Measurements from ENCODE around the gene POU2AF3. TPM values are rescaled to one million over a fixed set of nuclear protein-coding genes. Genes with fewer than 3 reads are reported as not detected.
A peak's percentile ranks its signal among the peaks of the same experiment; 100 is the strongest.

Gene POU2AF3
- total RNA-seq, 1 donor from 2014 or later, result 4.2 TPM

DNA sequence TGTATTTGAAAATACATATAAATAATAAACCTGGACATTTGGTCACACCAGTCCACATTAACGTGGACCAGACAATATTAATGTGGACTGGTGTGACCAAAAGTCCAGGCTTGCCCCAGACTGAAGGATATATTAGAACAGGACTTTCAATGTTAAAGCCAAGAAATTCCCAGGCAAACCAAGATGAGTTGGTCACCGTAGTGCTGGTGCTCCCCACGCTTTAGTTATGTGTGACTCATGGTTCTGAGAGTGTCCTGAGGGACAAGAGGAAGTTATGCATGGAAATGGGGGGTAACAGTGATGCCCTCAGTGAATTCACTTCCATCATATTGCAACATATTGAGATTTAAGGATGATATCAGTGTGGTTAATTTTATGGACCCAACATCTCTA is 49.4 kb downstream of the POU2AF3 start:
- no peak overlapping the region for H3K27ac Mint-ChIP-seq
- H3K4me3 Mint-ChIP-seq (ENCODE audit: low read depth), result no peak overlapping the region
- H3K9me3 Mint-ChIP-seq (ENCODE audit: low read depth), result no peaks in the 10 kb centered on the region
- no peak for DNase-seq (ENCODE audit: low spot score, unreplicated experiment)
- H3K36me3 Mint-ChIP-seq (ENCODE audit: insufficient read depth), result no peaks in the 10 kb centered on the region
- no peaks in the 10 kb centered on the region for H3K27me3 Mint-ChIP-seq
- peaks cover 24% of the 10 kb centered on the region for H3K4me1 Mint-ChIP-seq (ENCODE audit: low read depth)
- TF ChIP-seq, protein P1, sequence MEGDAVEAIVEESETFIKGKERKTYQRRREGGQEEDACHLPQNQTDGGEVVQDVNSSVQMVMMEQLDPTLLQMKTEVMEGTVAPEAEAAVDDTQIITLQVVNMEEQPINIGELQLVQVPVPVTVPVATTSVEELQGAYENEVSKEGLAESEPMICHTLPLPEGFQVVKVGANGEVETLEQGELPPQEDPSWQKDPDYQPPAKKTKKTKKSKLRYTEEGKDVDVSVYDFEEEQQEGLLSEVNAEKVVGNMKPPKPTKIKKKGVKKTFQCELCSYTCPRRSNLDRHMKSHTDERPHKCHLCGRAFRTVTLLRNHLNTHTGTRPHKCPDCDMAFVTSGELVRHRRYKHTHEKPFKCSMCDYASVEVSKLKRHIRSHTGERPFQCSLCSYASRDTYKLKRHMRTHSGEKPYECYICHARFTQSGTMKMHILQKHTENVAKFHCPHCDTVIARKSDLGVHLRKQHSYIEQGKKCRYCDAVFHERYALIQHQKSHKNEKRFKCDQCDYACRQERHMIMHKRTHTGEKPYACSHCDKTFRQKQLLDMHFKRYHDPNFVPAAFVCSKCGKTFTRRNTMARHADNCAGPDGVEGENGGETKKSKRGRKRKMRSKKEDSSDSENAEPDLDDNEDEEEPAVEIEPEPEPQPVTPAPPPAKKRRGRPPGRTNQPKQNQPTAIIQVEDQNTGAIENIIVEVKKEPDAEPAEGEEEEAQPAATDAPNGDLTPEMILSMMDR (IDR thresholded peaks at IDR 0.05; ENCODE audit: unreplicated experiment), result no peak

DNA sequence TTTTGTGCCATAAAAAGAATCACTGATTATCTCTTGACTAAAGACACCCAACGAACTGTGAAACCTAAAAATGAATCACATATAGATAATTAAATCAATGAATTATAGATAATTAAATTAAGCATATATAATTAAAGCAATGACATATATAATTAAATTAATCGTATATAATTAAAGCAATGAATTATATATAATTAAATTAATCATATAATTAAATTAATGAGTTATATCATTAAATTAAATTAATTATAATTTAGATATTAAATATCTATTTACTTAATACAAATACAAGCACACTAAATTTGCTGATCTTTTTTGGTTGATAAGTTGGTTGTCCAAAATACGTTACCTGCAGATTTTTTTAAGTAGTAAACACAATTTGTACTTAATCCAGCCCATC is 49.8 kb downstream of the POU2AF3 start:
- H3K9me3 Mint-ChIP-seq (ENCODE audit: low read depth), result no peaks in the 10 kb centered on the region
- H3K36me3 Mint-ChIP-seq (ENCODE audit: insufficient read depth), result no peaks in the 10 kb centered on the region
- no peak overlapping the region for H3K27ac Mint-ChIP-seq
- no peak for DNase-seq (ENCODE audit: low spot score, unreplicated experiment)
- no peaks in the 10 kb centered on the region for H3K27me3 Mint-ChIP-seq
- peaks cover 26% of the 10 kb centered on the region for H3K4me1 Mint-ChIP-seq (ENCODE audit: low read depth)
- H3K4me3 Mint-ChIP-seq (ENCODE audit: low read depth), result no peak overlapping the region
- TF ChIP-seq, protein P1 (IDR thresholded peaks at IDR 0.05; ENCODE audit: unreplicated experiment), result no peak

DNA sequence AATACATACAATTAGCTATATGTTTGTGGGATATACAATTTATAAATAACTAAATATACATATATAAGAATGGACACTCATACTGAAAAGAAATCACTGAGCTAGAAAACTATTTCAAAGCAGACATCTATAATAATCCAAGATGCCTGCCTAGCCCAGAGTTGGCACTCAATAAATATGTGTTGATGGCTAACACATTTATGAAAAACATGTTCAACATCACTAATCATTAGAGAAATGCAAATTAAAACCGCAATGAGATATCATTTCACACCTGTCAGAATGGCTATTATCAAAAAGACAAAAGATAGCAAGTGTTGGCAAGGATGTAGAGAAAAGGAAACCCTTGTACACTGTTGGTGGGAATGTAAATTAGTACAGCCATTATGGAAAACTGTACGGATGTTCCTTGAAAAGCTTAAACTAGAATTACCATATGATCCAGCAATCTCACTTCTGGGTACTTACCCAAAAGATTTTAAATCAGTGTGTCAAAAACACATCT is 50.9 kb downstream of the POU2AF3 start:
- H3K27me3 Mint-ChIP-seq, result no peaks in the 10 kb centered on the region
- no peak for DNase-seq (ENCODE audit: low spot score, unreplicated experiment)
- no peaks in the 10 kb centered on the region for H3K9me3 Mint-ChIP-seq (ENCODE audit: low read depth)
- no peak overlapping the region for H3K27ac Mint-ChIP-seq
- peaks cover 31% of the 10 kb centered on the region for H3K4me1 Mint-ChIP-seq (ENCODE audit: low read depth)
- no peak overlapping the region for H3K4me3 Mint-ChIP-seq (ENCODE audit: low read depth)
- no peaks in the 10 kb centered on the region for H3K36me3 Mint-ChIP-seq (ENCODE audit: insufficient read depth)
- TF ChIP-seq, protein P1 (IDR thresholded peaks at IDR 0.05; ENCODE audit: unreplicated experiment), result no peak

DNA sequence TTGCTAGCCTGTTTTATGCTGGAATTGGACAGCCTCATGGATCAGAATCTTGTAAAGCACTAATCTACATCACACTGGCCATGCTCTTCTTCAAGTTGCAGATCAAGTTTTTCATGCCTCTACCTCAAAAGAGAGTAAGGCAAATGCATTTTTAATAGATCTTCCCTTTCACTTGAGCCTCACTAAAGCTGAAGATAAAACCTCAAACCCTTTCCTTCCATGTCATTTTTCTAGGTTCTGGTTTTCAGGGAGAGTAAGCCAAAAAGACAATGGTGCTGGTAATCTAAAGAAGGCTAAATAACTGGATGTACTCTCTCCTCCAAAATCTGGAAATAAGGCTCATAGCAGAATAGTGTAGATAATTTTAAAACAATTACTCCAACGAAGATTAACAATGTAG is 52.5 kb downstream of the POU2AF3 start:
- TF ChIP-seq, protein P1 (IDR thresholded peaks at IDR 0.05; ENCODE audit: unreplicated experiment), result no peak
- Mint-ChIP-seq H3K9me3 (ENCODE audit: low read depth) (no peaks in the 10 kb centered on the region), H3K27me3 (peaks cover 4% of the 10 kb centered on the region), H3K4me1 (ENCODE audit: low read depth) (peaks cover 39% of the 10 kb centered on the region), H3K4me3 (ENCODE audit: low read depth) (no peak overlapping the region), H3K27ac (no peak overlapping the region), H3K36me3 (ENCODE audit: insufficient read depth) (no peaks in the 10 kb centered on the region)
- no peak for DNase-seq (ENCODE audit: low spot score, unreplicated experiment)

DNA sequence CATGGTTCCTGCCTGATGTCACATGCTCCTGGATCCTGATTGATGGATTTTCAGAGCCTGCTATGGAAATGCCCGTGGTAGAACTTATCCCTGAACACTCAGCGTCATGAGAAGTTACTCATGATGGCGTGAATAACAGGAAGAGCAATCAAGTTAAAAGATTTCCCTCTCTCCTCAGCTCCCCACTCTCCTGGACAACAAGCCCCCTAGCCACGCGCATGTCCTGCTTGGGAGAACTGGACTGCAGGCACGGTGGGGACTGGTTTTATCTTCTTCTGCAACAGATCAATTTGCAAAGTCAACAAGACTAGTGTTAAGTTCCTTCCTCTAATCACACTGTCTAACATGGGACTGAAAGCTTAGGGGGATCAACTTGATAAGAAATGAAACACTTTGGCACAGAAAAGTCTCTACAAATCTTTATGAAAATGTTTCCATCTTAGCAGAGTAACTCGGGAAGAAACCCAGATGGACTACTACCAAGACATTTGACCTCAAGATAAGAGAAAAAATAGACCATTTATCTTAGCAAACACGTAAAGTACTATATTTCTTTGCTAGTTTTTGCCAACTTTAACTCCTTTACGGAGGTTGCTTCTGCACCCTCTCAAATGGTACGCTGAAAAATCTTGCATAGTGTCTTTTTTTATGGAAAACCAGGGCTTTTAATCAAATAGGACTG is 53.2 kb downstream of the POU2AF3 start:
- DNase-seq (ENCODE audit: low spot score, unreplicated experiment), result no peak
- Mint-ChIP-seq H3K4me3 (ENCODE audit: low read depth) (peak overlapping the region; percentile 57), H3K27ac (peak overlapping the region; percentile 69), H3K4me1 (ENCODE audit: low read depth) (peaks cover 44% of the 10 kb centered on the region), H3K27me3 (peaks cover 4% of the 10 kb centered on the region), H3K36me3 (ENCODE audit: insufficient read depth) (no peaks in the 10 kb centered on the region), H3K9me3 (ENCODE audit: low read depth) (no peaks in the 10 kb centered on the region)
- TF ChIP-seq, protein P1 (IDR thresholded peaks at IDR 0.05; ENCODE audit: unreplicated experiment), result no peak
